ENCODE measurements around the gene PTPN4.
"Not testable (repeated sequence)": the region's sequence is repeated elsewhere in the genome, so short reads cannot be mapped to it uniquely, and the experiment has no call there.

The PTPN4 gene

GRCh38 chr2:120020554-120020953 is 260.8 kb downstream of the PTPN4 start:
- Mint-ChIP-seq H3K27ac (no peak overlapping the region), H3K9me3 (no peaks in the 10 kb centered on the region), H3K27me3 (no peaks in the 10 kb centered on the region), H3K36me3 (ENCODE audit: insufficient read depth) (no peaks in the 10 kb centered on the region), H3K4me1 (ENCODE audit: low read depth in 2 of 2) (no peaks in the 10 kb centered on the region), H3K4me3 (no peak overlapping the region)
- DNase-seq: no peak
- no peak for ATAC-seq (replicated peaks)

- DNase-seq; H3K27me3 Mint-ChIP-seq; H3K4me1 Mint-ChIP-seq (ENCODE audit: low read depth in 2 of 2); H3K27ac Mint-ChIP-seq; H3K4me3 Mint-ChIP-seq; H3K9me3 Mint-ChIP-seq; ATAC-seq (replicated peaks); H3K36me3 Mint-ChIP-seq (ENCODE audit: insufficient read depth): not testable (repeated sequence)
Measured at GRCh38 chr2:120022505-120022904, 262.8 kb downstream of the PTPN4 start.

GRCh38 chr2:120026890-120027289 is 267.2 kb downstream of the PTPN4 start:
- DNase-seq (no peak), ATAC-seq (replicated peaks) (no peak)
- H3K4me3 Mint-ChIP-seq: no peak overlapping the region
- H3K36me3 Mint-ChIP-seq (ENCODE audit: insufficient read depth): no peaks in the 10 kb centered on the region
- H3K27ac Mint-ChIP-seq: no peak overlapping the region
- H3K27me3 Mint-ChIP-seq: no peaks in the 10 kb centered on the region
- no peaks in the 10 kb centered on the region for H3K4me1 Mint-ChIP-seq (ENCODE audit: low read depth in 2 of 2)
- H3K9me3 Mint-ChIP-seq: no peaks in the 10 kb centered on the region

GRCh38 chr2:120028795-120029194 is 269.1 kb downstream of the PTPN4 start:
- DNase-seq (no peak), ATAC-seq (replicated peaks) (no peak)
- H3K4me3 Mint-ChIP-seq: no peak overlapping the region
- H3K4me1 Mint-ChIP-seq (ENCODE audit: low read depth in 2 of 2): no peaks in the 10 kb centered on the region
- no peaks in the 10 kb centered on the region for H3K36me3 Mint-ChIP-seq (ENCODE audit: insufficient read depth)
- no peaks in the 10 kb centered on the region for H3K9me3 Mint-ChIP-seq
- no peaks in the 10 kb centered on the region for H3K27me3 Mint-ChIP-seq
- H3K27ac Mint-ChIP-seq: no peak overlapping the region

- ATAC-seq (replicated peaks) (no peak), DNase-seq (no peak)
- no peak overlapping the region for H3K27ac Mint-ChIP-seq
- H3K27me3 Mint-ChIP-seq: no peaks in the 10 kb centered on the region
- H3K9me3 Mint-ChIP-seq: no peaks in the 10 kb centered on the region
- H3K4me1 Mint-ChIP-seq (ENCODE audit: low read depth in 2 of 2): peaks cover 0 to 4% of the 10 kb centered on the region in 2 donors
- no peaks in the 10 kb centered on the region for H3K36me3 Mint-ChIP-seq (ENCODE audit: insufficient read depth)
- H3K4me3 Mint-ChIP-seq: no peak overlapping the region
Measured at GRCh38 chr2:120029672-120030640, 270.2 kb downstream of the PTPN4 start.

- H3K4me3 Mint-ChIP-seq: no peak overlapping the region
- ATAC-seq (replicated peaks): no peak
Measured at GRCh38 chr2:120032297-120032696, 272.6 kb downstream of the PTPN4 start.

More at GRCh38 chr2:120032297-120032696, 272.6 kb downstream of the PTPN4 start:
- Mint-ChIP-seq H3K9me3 (no peaks in the 10 kb centered on the region), H3K4me1 (ENCODE audit: low read depth in 2 of 2) (peaks cover 0 to 4% of the 10 kb centered on the region in 2 donors), H3K27ac (no peak overlapping the region), H3K27me3 (no peaks in the 10 kb centered on the region), H3K36me3 (ENCODE audit: insufficient read depth) (no peaks in the 10 kb centered on the region)
- DNase-seq: no peak
